Measurements from ENCODE around the gene CELSR3. TPM values are rescaled to one million over a fixed set of nuclear protein-coding genes. Genes with fewer than 3 reads are reported as not detected.

CELSR3 gene
- total RNA-seq, 2 donors from 2014 or later, result 20.7 to 30.1 TPM

- peaks cover 71% of the 10 kb centered on the region for H3K36me3 Mint-ChIP-seq (ENCODE audit: low read depth)
- no peak for DNase-seq
- H3K9me3 Mint-ChIP-seq, result no peaks in the 10 kb centered on the region
- Histone ChIP-seq H3K9me3 (ENCODE audit: control insufficient read depth, low read length) (no peaks in the 10 kb centered on the region), H3K4me3 (ENCODE audit: low read length) (no peak overlapping the region), H3K4me1 (ENCODE audit: control insufficient read depth, insufficient read depth, low read length) (no peaks in the 10 kb centered on the region), H3K36me3 (ENCODE audit: control insufficient read depth, insufficient read depth, low read length) (peaks cover 88% of the 10 kb centered on the region), H3K9ac (ENCODE audit: extremely low read depth, low read length, poor library complexity, severe bottlenecking) (no peak overlapping the region), H3K27ac (ENCODE audit: low read depth, low read length) (peak overlapping the region; percentile 0), H3K27me3 (ENCODE audit: control insufficient read depth, insufficient read depth, low read length, poor library complexity, severe bottlenecking) (no peaks in the 10 kb centered on the region)
- no peaks in the 10 kb centered on the region for H3K27me3 Mint-ChIP-seq (ENCODE audit: insufficient read depth)
- no peak for TF ChIP-seq CTCF (conservative IDR thresholded peaks at IDR 0.05)
- peaks cover 23% of the 10 kb centered on the region for H3K4me1 Mint-ChIP-seq
- WGBS, 2 experiments (ENCODE audit: insufficient coverage in 1 of 2, insufficient read length in 1 of 2), result 89 to 94% methylated on average over 7 of the region's 7 CpGs
- peak overlapping the region; percentile 86 for H3K27ac Mint-ChIP-seq
- no peak overlapping the region for H3K4me3 Mint-ChIP-seq
Measured at GRCh38 chr3:48709051-48709461, 46.4 kb upstream of the CELSR3 start.

GRCh38 chr3:48708481-48708889, 45.8 kb upstream of the CELSR3 start:
- Histone ChIP-seq H3K36me3 (ENCODE audit: control insufficient read depth, insufficient read depth, low read length) (peaks cover 85% of the 10 kb centered on the region), H3K4me1 (ENCODE audit: control insufficient read depth, insufficient read depth, low read length) (no peaks in the 10 kb centered on the region), H3K27me3 (ENCODE audit: control insufficient read depth, insufficient read depth, low read length, poor library complexity, severe bottlenecking) (no peaks in the 10 kb centered on the region), H3K27ac (ENCODE audit: low read depth, low read length) (no peak overlapping the region), H3K9ac (ENCODE audit: extremely low read depth, low read length, poor library complexity, severe bottlenecking) (no peak overlapping the region), H3K4me3 (ENCODE audit: low read length) (no peak overlapping the region), H3K9me3 (ENCODE audit: control insufficient read depth, low read length) (no peaks in the 10 kb centered on the region)
- peaks cover 71% of the 10 kb centered on the region for H3K36me3 Mint-ChIP-seq (ENCODE audit: low read depth)
- 81 to 92% methylated on average over 2 of the region's 2 CpGs for WGBS, 2 experiments (ENCODE audit: insufficient coverage in 1 of 2, insufficient read length in 1 of 2)
- H3K4me1 Mint-ChIP-seq, result peaks cover 23% of the 10 kb centered on the region
- peak overlapping the region; percentile 86 for H3K27ac Mint-ChIP-seq
- TF ChIP-seq CTCF (conservative IDR thresholded peaks at IDR 0.05), result no peak
- H3K9me3 Mint-ChIP-seq, result no peaks in the 10 kb centered on the region
- H3K4me3 Mint-ChIP-seq, result no peak overlapping the region
- no peaks in the 10 kb centered on the region for H3K27me3 Mint-ChIP-seq (ENCODE audit: insufficient read depth)
- no peak for DNase-seq

- no peak overlapping the region for H3K27ac ChIP-seq (ENCODE audit: low read depth, low read length)
- no peak overlapping the region for H3K4me3 ChIP-seq (ENCODE audit: low read length)
- no peaks in the 10 kb centered on the region for H3K9me3 ChIP-seq (ENCODE audit: control insufficient read depth, low read length)
- peaks cover 26% of the 10 kb centered on the region for H3K4me1 Mint-ChIP-seq
- 92 to 100% methylated on average over 3 to 5 of the region's 5 CpGs for WGBS, 2 experiments (ENCODE audit: insufficient coverage in 1 of 2, insufficient read length in 1 of 2)
- H3K27me3 Mint-ChIP-seq (ENCODE audit: insufficient read depth), result no peaks in the 10 kb centered on the region
- H3K4me3 Mint-ChIP-seq, result no peak overlapping the region
- no peak overlapping the region for H3K27ac Mint-ChIP-seq
- H3K27me3 ChIP-seq (ENCODE audit: control insufficient read depth, insufficient read depth, low read length, poor library complexity, severe bottlenecking), result no peaks in the 10 kb centered on the region
- DNase-seq, result no peak
- peaks cover 82% of the 10 kb centered on the region for H3K36me3 ChIP-seq (ENCODE audit: control insufficient read depth, insufficient read depth, low read length)
- H3K9me3 Mint-ChIP-seq, result no peaks in the 10 kb centered on the region
- no peak overlapping the region for H3K9ac ChIP-seq (ENCODE audit: extremely low read depth, low read length, poor library complexity, severe bottlenecking)
- no peaks in the 10 kb centered on the region for H3K4me1 ChIP-seq (ENCODE audit: control insufficient read depth, insufficient read depth, low read length)
- no peak for TF ChIP-seq CTCF (conservative IDR thresholded peaks at IDR 0.05)
- peaks cover 77% of the 10 kb centered on the region for H3K36me3 Mint-ChIP-seq (ENCODE audit: low read depth)
Measured at GRCh38 chr3:48707157-48707556, 44.5 kb upstream of the CELSR3 start.
